H9 (cell line): ENCODE results near the gene SCG2. TPM values are rescaled to one million over a fixed set of nuclear protein-coding genes. Genes with fewer than 3 reads are reported as not detected.
"Not testable (repeated sequence)": the region's sequence is repeated elsewhere in the genome, so short reads cannot be mapped to it uniquely, and the experiment has no call there.

ENCODE experiments used
- DNase-seq: peaks from one replicate; pipeline ENCODE4 v3.0.0-alpha.2; 2017
- H2AFZ ChIP-seq: one replicate; pipeline ENCODE4 v1.6.1; 2013; ENCODE audit warnings: mild to moderate bottlenecking, low read length, control low read depth, moderate library complexity
- H2AK5ac ChIP-seq: 2 replicates; pipeline ENCODE4 v1.6.1; 2013; ENCODE audit warnings: low read length, control low read depth, mixed read lengths; ENCODE audit not compliant: insufficient read length
- H2BK120ac ChIP-seq: one replicate; pipeline ENCODE4 v1.6.1; 2013; ENCODE audit warnings: low read depth, mild to moderate bottlenecking, low read length, control low read depth, inconsistent platforms; ENCODE audit not compliant: poor library complexity, severe bottlenecking
- H2BK12ac ChIP-seq: 2 replicates; pipeline ENCODE4 v1.6.1; 2013; ENCODE audit warnings: low read length, control low read depth, mixed read lengths, low read depth; ENCODE audit not compliant: insufficient read length
- H2BK15ac ChIP-seq: 2 replicates; pipeline ENCODE4 v1.6.1; 2013; ENCODE audit warnings: low read depth, low read length, control low read depth
- H2BK20ac ChIP-seq: one replicate; pipeline ENCODE4 v1.6.1; 2013; ENCODE audit warnings: low read depth, mild to moderate bottlenecking, low read length, control low read depth, inconsistent platforms; ENCODE audit not compliant: poor library complexity, severe bottlenecking
- H2BK5ac ChIP-seq: 2 replicates; pipeline ENCODE4 v1.6.1; 2013; ENCODE audit warnings: low read length, control low read depth, mixed read lengths; ENCODE audit not compliant: insufficient read length
- H3K14ac ChIP-seq: 2 replicates; pipeline ENCODE4 v1.6.1; 2013; ENCODE audit warnings: low read length, control low read depth; ENCODE audit not compliant: insufficient read depth
- H3K18ac ChIP-seq: 2 replicates; pipeline ENCODE4 v1.6.1; 2013; ENCODE audit warnings: low read depth, mild to moderate bottlenecking, mixed read lengths, low read length, control low read depth; ENCODE audit not compliant: insufficient read length
- H3K23ac ChIP-seq: 2 replicates; pipeline ENCODE4 v1.6.1; 2013; ENCODE audit warnings: low read length, control low read depth, mixed read lengths, low read depth; ENCODE audit not compliant: insufficient read length
- H3K23me2 ChIP-seq: 2 replicates; pipeline ENCODE4 v1.6.1; 2013; ENCODE audit warnings: low read depth, mild to moderate bottlenecking, mixed read lengths, low read length, control low read depth; ENCODE audit not compliant: insufficient read length, poor library complexity, severe bottlenecking
- H3K27ac ChIP-seq: 2 replicates; pipeline ENCODE4 v1.5.1; 2013; ENCODE audit warnings: low read length, control low read depth, mixed read lengths, low read depth; ENCODE audit not compliant: insufficient read length
- H3K27me3 ChIP-seq: 2 replicates; pipeline ENCODE4 v1.6.1; 2013; ENCODE audit warnings: low read length, control low read depth, inconsistent platforms; ENCODE audit not compliant: insufficient read depth
- H3K4ac ChIP-seq: 2 replicates; pipeline ENCODE4 v1.6.1; 2013; ENCODE audit warnings: low read depth, mild to moderate bottlenecking, control low read depth, inconsistent platforms, low read length, moderate library complexity
- H3K4me1 ChIP-seq: 2 replicates; pipeline ENCODE4 v1.6.1; 2013; ENCODE audit warnings: low read length, control low read depth, inconsistent platforms; ENCODE audit not compliant: insufficient read depth
- H3K4me2 ChIP-seq: 2 replicates; pipeline ENCODE4 v1.6.1; 2013; ENCODE audit warnings: low read length, control low read depth, mixed read lengths; ENCODE audit not compliant: insufficient read length, insufficient read depth
- H3K56ac ChIP-seq: 2 replicates; pipeline ENCODE4 v1.6.1; 2013; ENCODE audit warnings: low read depth, mild to moderate bottlenecking, mixed read lengths, low read length, control low read depth; ENCODE audit not compliant: insufficient read length
- H3K79me1 ChIP-seq: 2 replicates; pipeline ENCODE4 v1.6.1; 2013; ENCODE audit warnings: low read depth, mild to moderate bottlenecking, moderate library complexity, low read length, control low read depth, inconsistent platforms; ENCODE audit not compliant: insufficient read depth, poor library complexity, severe bottlenecking
- H3K79me2 ChIP-seq: 2 replicates; pipeline ENCODE4 v1.6.1; 2013; ENCODE audit warnings: low read length, control low read depth, inconsistent platforms; ENCODE audit not compliant: insufficient read depth
- H3K9ac ChIP-seq: 2 replicates; pipeline ENCODE4 v1.6.1; 2013; ENCODE audit warnings: low read length, control low read depth, mixed read lengths; ENCODE audit not compliant: insufficient read length; ENCODE audit errors: extremely low read depth
- H3K9me3 ChIP-seq: one replicate; pipeline ENCODE4 v1.6.1; 2013; ENCODE audit warnings: low read depth, low read length, inconsistent platforms; ENCODE audit not compliant: control insufficient read depth
- H3T11ph ChIP-seq: one replicate; pipeline ENCODE4 v1.6.1; 2013; ENCODE audit warnings: mild to moderate bottlenecking, low read length, control low read depth, inconsistent platforms
- H4K20me1 ChIP-seq: one replicate; pipeline ENCODE4 v1.6.1; 2013; ENCODE audit not compliant: control insufficient read depth, insufficient read length, insufficient read depth
- H4K5ac ChIP-seq: 2 replicates; pipeline ENCODE4 v1.6.1; 2013; ENCODE audit warnings: low read depth, mild to moderate bottlenecking, mixed read lengths, low read length, control low read depth; ENCODE audit not compliant: insufficient read length
- H4K8ac ChIP-seq: replicated peaks from 2 replicates; pipeline ENCODE4 v1.6.1; 2013; ENCODE audit warnings: low read length, control low read depth, mixed read lengths, low read depth; ENCODE audit not compliant: insufficient read length
- H4K91ac ChIP-seq: 2 replicates; pipeline ENCODE4 v1.6.1; 2013; ENCODE audit warnings: low read depth, mild to moderate bottlenecking, moderate library complexity, mixed read lengths, low read length, control low read depth; ENCODE audit not compliant: insufficient read length
- H3K27ac Mint-ChIP-seq, 3 experiments: 2 replicates in 2 of 3; 3 replicates in 1 of 3; pipeline ENCODE4 v1.8.0; 2020 to 2021; ENCODE audit warnings: mixed read lengths in 3 of 3, mild to moderate bottlenecking in 1 of 3, moderate library complexity in 1 of 3
- H3K27me3 Mint-ChIP-seq: 2 replicates; pipeline ENCODE4 v1.8.0; 2021; ENCODE audit warnings: low read depth, mild to moderate bottlenecking, moderate library complexity, mixed read lengths
- H3K36me3 Mint-ChIP-seq, 3 experiments: 2 replicates in 2 of 3; 3 replicates in 1 of 3; pipeline ENCODE4 v1.8.0; 2020 to 2021; ENCODE audit warnings: low read depth in 3 of 3, mixed read lengths in 3 of 3; ENCODE audit not compliant: insufficient read depth in 1 of 3
- H3K4me1 Mint-ChIP-seq, 2 experiments: 2 replicates each; pipeline ENCODE4 v1.8.0; 2020; ENCODE audit warnings: mixed read lengths in 2 of 2
- H3K4me3 Mint-ChIP-seq, 2 experiments: 2 replicates in 1 of 2; 3 replicates in 1 of 2; pipeline ENCODE4 v1.8.0; 2020 to 2021; ENCODE audit warnings: mild to moderate bottlenecking in 2 of 2, mixed read lengths in 2 of 2, moderate library complexity in 1 of 2
- H3K9me3 Mint-ChIP-seq, 2 experiments: 2 replicates in 1 of 2; 3 replicates in 1 of 2; pipeline ENCODE4 v1.8.0; 2020; ENCODE audit warnings: mild to moderate bottlenecking in 2 of 2, mixed read lengths in 2 of 2, moderate library complexity in 1 of 2
- CTCF ChIP-seq: fragments of 200-600 bp; sonication (generic); conservative IDR thresholded peaks from 3 replicates; pipeline ENCODE4 v1.8.0; 2021; ENCODE audit warnings: antibody characterized with exemption, mild to moderate bottlenecking
- WGBS: extraction: QIAGEN DNeasy Blood & Tissue Kit; methylation state at CpG from one replicate; pipeline ENCODE4 v1.1.7; 2013; ENCODE audit warnings: missing lambda C conversion rate, low lambda C conversion rate, mixed read lengths; ENCODE audit not compliant: insufficient read length; ENCODE audit errors: extremely low coverage; 5-methylcytosine and 5-hydroxymethylcytosine counted together
- total RNA-seq: library from RNA; stranded (reverse); gene quantifications from 2 replicates; pipeline ENCODE4 v1.2.1, GENCODE V29; 2021

The SCG2 gene
- total RNA-seq, 1 experiment from 2014 or later = 4.4 TPM

GRCh38 chr2:223594259-223594658 is 7.9 kb downstream of the SCG2 start:
- H3K9me3 Mint-ChIP-seq = no peaks in the 10 kb centered on the region
- H3K9ac ChIP-seq = no peak overlapping the region
- H3K14ac ChIP-seq = no peak overlapping the region
- peaks cover 0 to 8% (median 6%) of the 10 kb centered on the region in 3 experiments; a peak in 4 of 7 replicates for H3K36me3 Mint-ChIP-seq
- no peaks in the 10 kb centered on the region for H3K4me1 Mint-ChIP-seq
- H3K18ac ChIP-seq = no peak overlapping the region
- H3K9me3 ChIP-seq = no peaks in the 10 kb centered on the region
- H3K27me3 ChIP-seq = no peaks in the 10 kb centered on the region
- no peak overlapping the region for H4K5ac ChIP-seq
- no peak overlapping the region for H2AK5ac ChIP-seq
- H3K4me3 Mint-ChIP-seq = no peak overlapping the region
- no peak for DNase-seq
- no peak overlapping the region for H3K27ac ChIP-seq
- no peaks in the 10 kb centered on the region for H3K27me3 Mint-ChIP-seq
- H3K4me2 ChIP-seq = no peak overlapping the region
- no peaks in the 10 kb centered on the region for H3K79me2 ChIP-seq
- H3K79me1 ChIP-seq = no peaks in the 10 kb centered on the region
- no peak overlapping the region for H3K23ac ChIP-seq
- no peak overlapping the region for H2BK5ac ChIP-seq
- H4K8ac ChIP-seq = no peak overlapping the region
- TF ChIP-seq CTCF = no peak
- WGBS = no CpG with 5 or more reads among the region's 2 CpGs
- H3T11ph ChIP-seq = no peak overlapping the region
- no peak overlapping the region for H3K4ac ChIP-seq
- no peaks in the 10 kb centered on the region for H4K20me1 ChIP-seq
- no peak overlapping the region for H2AFZ ChIP-seq
- no peaks in the 10 kb centered on the region for H3K23me2 ChIP-seq
- H3K4me1 ChIP-seq = no peaks in the 10 kb centered on the region
- no peak overlapping the region for H2BK12ac ChIP-seq
- no peak overlapping the region for H3K27ac Mint-ChIP-seq
- H2BK120ac ChIP-seq = no peak overlapping the region
- H2BK20ac ChIP-seq = no peak overlapping the region
- H3K56ac ChIP-seq = no peak overlapping the region
- H4K91ac ChIP-seq = no peak overlapping the region
- H2BK15ac ChIP-seq = no peak overlapping the region

GRCh38 chr2:223592689-223593088 is 9.5 kb downstream of the SCG2 start:
- not testable (repeated sequence) for H3K9me3 ChIP-seq, H3K79me1 ChIP-seq, H2BK5ac ChIP-seq, H2AK5ac ChIP-seq, H3K23me2 ChIP-seq, H3K4me3 Mint-ChIP-seq, H3K9me3 Mint-ChIP-seq, H3K4me1 Mint-ChIP-seq, H3K27ac ChIP-seq, H3K9ac ChIP-seq, H3K79me2 ChIP-seq, H3T11ph ChIP-seq, H3K27me3 Mint-ChIP-seq, H3K36me3 Mint-ChIP-seq, H2AFZ ChIP-seq, H2BK20ac ChIP-seq, H3K23ac ChIP-seq, H4K20me1 ChIP-seq, H4K8ac ChIP-seq, H4K5ac ChIP-seq, H3K27me3 ChIP-seq, H3K4ac ChIP-seq, H4K91ac ChIP-seq, H2BK12ac ChIP-seq, H3K56ac ChIP-seq, H2BK15ac ChIP-seq, H2BK120ac ChIP-seq, H3K4me1 ChIP-seq, H3K4me2 ChIP-seq, H3K14ac ChIP-seq, H3K27ac Mint-ChIP-seq, H3K18ac ChIP-seq, DNase-seq
- WGBS = no CpG with 5 or more reads among the region's 1 CpG
